PC-3 (cell line): ENCODE results near the gene RAN.

Experiments
- CTCF ChIP-seq: fragments of 300-600 bp; sonication (generic); conservative IDR thresholded peaks from 2 replicates; pipeline ENCODE4 v1.5.1; 2017; ENCODE audit warnings: antibody characterized with exemption, low read depth, mild to moderate bottlenecking, low read length
- EZH2 ChIP-seq: fragments of 300-600 bp; sonication (generic); IDR thresholded peaks from one replicate; pipeline ENCODE4 v1.6.1; 2017; ENCODE audit warnings: antibody characterized with exemption, mild to moderate bottlenecking, low read length; ENCODE audit not compliant: unreplicated experiment

GRCh38 chr12:130904064-130904463 lies 32.2 kb downstream of the RAN start:
- TF ChIP-seq CTCF (no peak), EZH2 (no peak)
